Type B pancreatic cell (in vitro differentiated cells): Measurements from ENCODE around the gene FHAD1. TPM values are rescaled to one million over a fixed set of nuclear protein-coding genes. Genes with fewer than 3 reads are reported as not detected.

Experiments
- DNase-seq: peaks from one replicate; pipeline ENCODE4 v3.0.0; 2021; ENCODE audit warnings: mixed read lengths; ENCODE audit not compliant: unreplicated experiment; ENCODE audit errors: extremely low spot score
- H3K27ac Mint-ChIP-seq: 2 replicates; pipeline ENCODE4 v1.8.0; 2021; ENCODE audit warnings: mild to moderate bottlenecking, mixed read lengths
- H3K27me3 Mint-ChIP-seq: 2 replicates; pipeline ENCODE4 v1.8.0; 2021; ENCODE audit warnings: mixed read lengths
- H3K36me3 Mint-ChIP-seq: 2 replicates; pipeline ENCODE4 v1.8.0; 2021; ENCODE audit warnings: mixed read lengths
- H3K4me1 Mint-ChIP-seq: one replicate; pipeline ENCODE4 v1.8.0; 2021; ENCODE audit warnings: mixed read lengths; ENCODE audit not compliant: unreplicated experiment
- H3K4me3 Mint-ChIP-seq: 2 replicates; pipeline ENCODE4 v1.8.0; 2021; ENCODE audit warnings: mild to moderate bottlenecking, mixed read lengths
- H3K9me3 Mint-ChIP-seq: 2 replicates; pipeline ENCODE4 v1.8.0; 2021; ENCODE audit warnings: mixed read lengths
- CTCF ChIP-seq: fragments of 200-600 bp; sonication (generic); conservative IDR thresholded peaks from 2 replicates; pipeline ENCODE4 v1.5.0; 2021; ENCODE audit warnings: antibody characterized with exemption, mild to moderate bottlenecking
- total RNA-seq: library from RNA; stranded (reverse); gene quantifications from 2 replicates; pipeline ENCODE4 v1.2.1, GENCODE V29; 2021; ENCODE audit warnings: low replicate concordance

The FHAD1 gene
- total RNA-seq, 1 donor from 2014 or later, result 3.8 TPM

GRCh38 chr1:15323989-15324868, 77.2 kb downstream of the FHAD1 start:
- peaks cover 8% of the 10 kb centered on the region for H3K9me3 Mint-ChIP-seq
- peaks cover 35% of the 10 kb centered on the region for H3K4me1 Mint-ChIP-seq
- no peaks in the 10 kb centered on the region for H3K36me3 Mint-ChIP-seq
- H3K4me3 Mint-ChIP-seq, result peak overlapping the region; percentile 40
- peaks cover 12% of the 10 kb centered on the region for H3K27me3 Mint-ChIP-seq
- H3K27ac Mint-ChIP-seq, result peak overlapping the region; percentile 18
- no peak for TF ChIP-seq CTCF
- DNase-seq, result no peak

GRCh38 chr1:15324869-15325335, 77.9 kb downstream of the FHAD1 start:
- DNase-seq, result no peak
- Mint-ChIP-seq H3K9me3 (peaks cover 6% of the 10 kb centered on the region), H3K27ac (peak overlapping the region; percentile 18), H3K27me3 (peaks cover 12% of the 10 kb centered on the region), H3K4me1 (peaks cover 35% of the 10 kb centered on the region), H3K4me3 (peak overlapping the region; percentile 40), H3K36me3 (no peaks in the 10 kb centered on the region)
- TF ChIP-seq CTCF, result no peak

- TF ChIP-seq CTCF, result no peak
- H3K36me3 Mint-ChIP-seq, result no peaks in the 10 kb centered on the region
- no peak overlapping the region for H3K27ac Mint-ChIP-seq
- H3K4me3 Mint-ChIP-seq, result no peak overlapping the region
- H3K4me1 Mint-ChIP-seq, result peaks cover 35% of the 10 kb centered on the region
- DNase-seq, result no peak
- H3K9me3 Mint-ChIP-seq, result no peaks in the 10 kb centered on the region
- H3K27me3 Mint-ChIP-seq, result peaks cover 12% of the 10 kb centered on the region
These were observed 78.5 kb downstream of the FHAD1 start for GRCh38 chr1:15325375-15326085.

- Mint-ChIP-seq H3K4me1 (peaks cover 39% of the 10 kb centered on the region), H3K36me3 (no peaks in the 10 kb centered on the region), H3K27me3 (peaks cover 20% of the 10 kb centered on the region), H3K9me3 (no peaks in the 10 kb centered on the region), H3K27ac (no peak overlapping the region), H3K4me3 (peak overlapping the region; percentile 16)
- no peak for DNase-seq
- no peak for TF ChIP-seq CTCF
These were observed 79.9 kb downstream of the FHAD1 start for GRCh38 chr1:15326691-15327588.

GRCh38 chr1:15328351-15329103, 81.5 kb downstream of the FHAD1 start:
- TF ChIP-seq CTCF, result no peak
- H3K27me3 Mint-ChIP-seq, result peaks cover 21% of the 10 kb centered on the region
- no peak for DNase-seq
- no peaks in the 10 kb centered on the region for H3K36me3 Mint-ChIP-seq
- peaks cover 38% of the 10 kb centered on the region for H3K4me1 Mint-ChIP-seq
- no peak overlapping the region for H3K4me3 Mint-ChIP-seq
- no peaks in the 10 kb centered on the region for H3K9me3 Mint-ChIP-seq
- no peak overlapping the region for H3K27ac Mint-ChIP-seq
